ENCODE measurements around the gene STRAP.
A peak's percentile ranks its signal among the peaks of the same experiment; 100 is the strongest.

Gene STRAP, protein sequence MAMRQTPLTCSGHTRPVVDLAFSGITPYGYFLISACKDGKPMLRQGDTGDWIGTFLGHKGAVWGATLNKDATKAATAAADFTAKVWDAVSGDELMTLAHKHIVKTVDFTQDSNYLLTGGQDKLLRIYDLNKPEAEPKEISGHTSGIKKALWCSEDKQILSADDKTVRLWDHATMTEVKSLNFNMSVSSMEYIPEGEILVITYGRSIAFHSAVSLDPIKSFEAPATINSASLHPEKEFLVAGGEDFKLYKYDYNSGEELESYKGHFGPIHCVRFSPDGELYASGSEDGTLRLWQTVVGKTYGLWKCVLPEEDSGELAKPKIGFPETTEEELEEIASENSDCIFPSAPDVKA

DNA sequence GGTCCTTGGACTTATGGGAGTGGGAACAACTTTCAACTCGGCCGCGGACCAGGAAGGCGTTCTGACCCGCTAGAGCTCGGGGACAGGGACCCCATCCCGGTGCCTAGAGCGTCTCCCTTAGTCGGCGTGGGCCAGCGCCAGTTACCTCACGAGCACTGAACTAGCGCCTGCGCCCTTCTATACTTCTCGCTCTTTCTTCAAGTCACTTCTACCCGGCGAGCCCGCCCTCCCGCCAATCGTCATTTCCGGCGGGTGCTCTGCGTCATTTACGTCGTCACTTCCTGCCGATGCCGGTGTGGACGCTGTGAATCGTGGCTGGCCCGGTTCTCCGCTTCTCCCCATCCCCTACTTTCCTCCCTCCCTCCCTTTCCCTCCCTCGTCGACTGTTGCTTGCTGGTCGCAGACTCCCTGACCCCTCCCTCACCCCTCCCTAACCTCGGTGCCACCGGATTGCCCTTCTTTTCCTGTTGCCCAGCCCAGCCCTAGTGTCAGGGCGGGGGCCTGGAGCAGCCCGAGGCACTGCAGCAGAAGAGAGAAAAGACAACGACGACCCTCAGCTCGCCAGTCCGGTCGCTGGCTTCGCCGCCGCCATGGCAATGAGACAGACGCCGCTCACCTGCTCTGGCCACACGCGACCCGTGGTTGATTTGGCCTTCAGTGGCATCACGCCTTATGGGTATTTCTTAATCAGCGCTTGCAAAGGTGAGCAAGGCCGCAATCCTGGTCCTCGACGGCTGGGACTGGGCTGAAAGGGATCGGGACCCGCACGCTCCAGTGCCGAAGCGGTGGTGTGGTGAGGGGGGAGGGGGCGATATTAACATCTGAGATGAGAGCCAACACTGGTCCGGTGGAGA lies at the start of gene STRAP:
Gene STRAP (plus strand): TSS at position 270 of the 854 bp plus-strand sequence. CDS start 321 bp downstream, at position 591.
- DNase-seq, result peak; percentile 97

DNA sequence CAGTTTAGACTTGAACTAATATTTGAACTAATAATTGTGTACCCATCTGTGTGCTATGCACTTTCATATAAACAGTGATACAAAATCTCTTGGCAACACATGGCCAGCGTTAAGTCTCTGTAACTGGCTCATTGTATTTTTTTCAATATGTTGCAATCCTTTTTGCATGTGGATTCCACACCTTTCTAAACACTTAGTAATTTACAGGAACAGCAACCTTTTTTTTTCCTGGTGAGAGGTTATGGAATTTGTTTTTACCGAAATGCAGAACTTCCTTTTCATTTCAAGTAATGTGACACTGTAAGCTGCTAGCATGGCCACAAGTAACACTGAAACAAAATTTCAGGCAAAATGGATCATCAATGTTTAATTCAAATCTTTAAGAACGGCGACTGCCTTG lies 47.6 kb upstream of the STRAP start:
- DNase-seq, result no peak

DNA sequence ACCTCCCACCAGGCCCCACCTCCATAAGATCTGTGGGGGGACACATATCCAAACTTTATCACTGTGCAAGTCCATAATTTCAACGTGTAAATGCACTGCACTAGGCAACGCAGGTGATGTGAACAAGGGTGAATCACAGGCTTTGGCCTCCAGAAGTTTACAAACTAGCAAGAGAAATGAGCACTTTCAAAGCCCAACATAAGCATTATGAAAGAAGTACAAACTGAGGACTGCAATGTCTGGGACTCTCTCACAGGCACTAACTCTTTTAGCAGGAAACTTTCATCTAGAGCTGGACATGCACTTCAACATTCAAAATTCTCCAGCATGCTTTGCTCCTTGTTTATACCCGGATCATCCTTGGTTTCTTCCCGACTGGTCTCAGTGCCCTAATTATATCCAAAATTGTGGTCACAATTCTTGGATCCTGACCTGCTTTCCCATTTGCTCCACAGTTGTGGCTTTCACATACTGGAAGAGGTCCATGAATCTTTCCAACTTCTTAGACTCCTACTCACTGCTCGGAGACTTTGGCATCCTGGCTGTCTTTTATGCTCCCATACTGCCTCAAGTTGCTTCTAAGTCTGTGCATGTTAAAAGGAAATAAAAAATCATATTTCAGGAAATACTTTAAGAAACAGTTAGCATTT lies 44.9 kb upstream of the STRAP start:
- DNase-seq, result no peak

DNA sequence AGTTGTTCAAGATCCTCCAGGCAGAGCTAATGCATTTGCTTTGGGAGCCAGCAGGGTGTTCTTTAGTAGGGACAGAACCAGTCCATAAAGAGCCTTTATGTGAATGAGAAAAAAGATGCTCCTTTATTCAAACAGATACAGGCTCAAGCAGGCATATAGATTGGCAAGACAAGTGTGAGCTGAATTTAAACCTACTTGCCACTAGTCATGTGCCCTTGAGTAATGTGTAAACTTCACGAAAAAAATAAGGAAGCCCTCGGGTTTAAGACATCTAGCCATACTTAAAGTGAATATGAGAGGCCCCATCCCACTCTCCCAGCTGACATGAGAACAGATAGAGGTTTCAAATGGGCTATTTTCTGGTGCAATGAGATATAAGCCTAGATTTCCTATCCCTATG lies 43.1 kb upstream of the STRAP start:
- DNase-seq, result no peak

DNA sequence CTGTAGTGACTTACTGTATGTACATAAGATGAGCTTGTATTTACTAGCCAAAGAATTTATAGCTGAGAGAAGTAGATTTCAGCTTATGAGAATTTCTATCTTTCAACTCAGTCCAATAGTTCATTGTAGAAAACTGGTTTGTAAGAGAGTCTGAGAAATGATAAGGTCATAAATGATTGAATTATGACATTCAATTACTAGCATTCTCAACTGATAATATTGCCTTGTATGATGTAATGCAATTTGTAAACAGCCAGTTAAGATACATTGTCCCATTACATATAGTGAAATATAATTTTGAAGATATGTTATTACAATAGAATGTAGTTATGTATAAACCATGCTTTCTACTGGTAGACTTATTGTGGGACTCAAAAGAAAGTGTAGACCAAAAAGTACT lies 42.5 kb upstream of the STRAP start:
- no peak for DNase-seq

DNA sequence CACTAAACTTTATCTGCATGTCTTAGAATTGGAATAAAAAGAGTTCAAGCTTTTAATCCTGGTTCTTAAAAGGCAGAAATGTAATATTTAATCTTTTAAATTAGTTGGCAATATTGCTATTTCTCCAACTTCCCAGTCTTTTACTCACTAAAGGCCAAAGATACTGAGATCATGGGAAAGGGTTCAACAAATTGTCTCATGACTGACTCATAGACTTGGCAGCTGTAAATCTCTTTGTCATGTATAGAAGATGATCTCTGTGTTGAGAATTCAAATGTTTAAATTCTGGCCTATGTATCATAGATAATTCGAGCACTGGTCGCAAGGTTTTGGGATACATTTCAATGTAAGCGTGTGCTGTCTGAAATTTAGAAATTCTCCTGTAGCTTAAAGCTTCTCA lies 40.1 kb upstream of the STRAP start:
- no peak for DNase-seq

DNA sequence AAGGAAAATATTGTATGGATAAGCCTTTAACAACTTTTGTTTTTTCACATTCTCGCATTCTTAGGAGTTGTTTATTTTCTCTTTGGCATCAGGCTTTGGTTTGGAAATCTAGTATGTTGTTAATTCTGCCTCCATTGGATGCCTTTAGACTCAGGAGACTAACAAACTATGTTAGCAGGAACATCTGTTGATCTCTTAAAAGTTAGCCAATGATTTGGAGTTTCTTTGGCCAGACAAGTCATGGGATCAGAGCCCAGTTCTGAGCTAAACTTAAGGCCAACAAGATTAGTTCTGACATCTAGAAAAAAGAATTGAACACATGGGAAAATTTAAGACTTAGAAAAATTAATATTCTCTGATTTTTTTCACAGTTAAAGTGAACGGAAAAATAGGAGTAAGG lies 35.3 kb upstream of the STRAP start:
- no peak for DNase-seq

DNA sequence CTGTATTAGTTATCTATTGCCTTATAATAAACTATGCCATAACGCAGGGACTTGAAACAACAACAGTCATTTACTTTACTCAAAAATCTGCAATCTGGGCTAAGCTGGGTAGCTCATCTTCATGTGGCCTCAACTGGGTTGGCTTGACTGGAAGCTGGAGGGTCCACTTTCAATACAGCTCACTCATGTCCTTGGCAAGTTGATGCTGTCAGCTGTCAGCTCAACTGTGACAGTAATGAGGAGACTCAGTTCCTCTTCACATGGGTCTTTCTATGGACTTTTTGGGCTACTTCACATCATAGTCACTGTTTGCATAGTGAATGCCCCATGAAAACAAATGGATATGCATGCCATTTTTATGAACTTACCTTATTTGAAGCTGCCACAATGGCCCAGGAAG lies 33.6 kb upstream of the STRAP start:
- DNase-seq, result no peak

DNA sequence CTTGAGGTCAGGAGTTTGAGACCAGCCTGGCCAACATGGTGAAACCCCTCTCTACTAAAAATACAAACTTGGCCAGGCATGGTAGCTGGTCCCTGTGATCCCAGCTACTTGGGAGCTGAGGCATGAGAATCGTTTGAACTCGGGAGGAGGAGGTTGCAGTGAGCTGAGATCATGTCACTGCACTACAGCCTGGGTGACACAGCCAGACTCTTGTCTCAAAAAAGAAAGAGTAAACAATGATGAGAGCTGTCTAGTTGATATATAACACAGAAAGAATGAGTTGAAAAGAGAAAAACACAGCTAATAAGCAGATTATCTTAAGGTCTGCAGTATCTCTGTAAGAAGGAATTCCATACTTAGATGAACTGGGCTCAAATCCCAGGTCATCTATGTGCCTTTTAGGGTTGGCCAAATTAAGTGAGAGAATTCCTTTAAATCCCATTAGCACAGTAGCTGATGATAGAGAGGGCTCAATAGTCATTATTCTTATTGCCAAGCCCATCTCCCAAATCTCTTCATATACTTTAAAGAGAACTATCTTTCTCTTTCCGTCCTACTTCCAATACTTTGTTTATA lies 31.1 kb upstream of the STRAP start:
- DNase-seq, result no peak

DNA sequence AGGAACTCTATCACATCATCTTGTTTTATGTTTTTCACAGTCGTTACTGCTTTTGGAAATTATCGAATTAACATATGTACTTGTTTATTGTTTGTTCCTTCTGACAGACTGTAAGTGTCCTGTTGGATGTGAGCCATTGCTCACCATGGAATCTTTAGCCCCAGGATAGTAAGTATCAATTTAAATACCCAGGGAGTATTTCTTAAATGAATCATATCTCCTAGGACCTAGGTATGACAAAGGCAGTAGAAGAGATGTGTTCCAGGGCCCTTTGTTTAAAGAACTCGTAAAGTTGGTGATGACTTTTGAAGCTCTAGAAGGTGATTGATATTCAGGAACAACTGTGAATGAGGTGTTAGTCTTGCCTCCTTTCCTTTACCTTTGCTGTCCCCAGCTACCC lies 30.3 kb upstream of the STRAP start:
- DNase-seq, result no peak

DNA sequence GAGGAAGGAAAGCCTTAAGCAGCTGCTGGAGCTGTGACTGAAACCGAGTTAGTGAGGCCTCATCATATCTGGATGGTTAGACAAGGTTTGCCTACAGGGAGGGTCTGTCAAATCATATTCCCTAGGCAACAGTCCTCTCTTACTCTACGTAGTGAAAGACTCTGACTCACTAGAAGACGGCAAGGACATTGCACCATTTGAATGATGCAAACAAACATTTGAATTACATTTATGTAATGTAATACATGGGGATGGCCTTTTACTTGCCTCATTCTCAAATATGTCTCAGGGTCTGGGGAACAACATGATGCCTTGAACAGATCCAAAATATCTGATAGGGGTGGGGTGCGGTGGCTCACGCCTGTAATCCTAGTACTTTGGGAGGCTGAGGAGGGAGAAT lies 29.8 kb upstream of the STRAP start:
- no peak for DNase-seq

DNA sequence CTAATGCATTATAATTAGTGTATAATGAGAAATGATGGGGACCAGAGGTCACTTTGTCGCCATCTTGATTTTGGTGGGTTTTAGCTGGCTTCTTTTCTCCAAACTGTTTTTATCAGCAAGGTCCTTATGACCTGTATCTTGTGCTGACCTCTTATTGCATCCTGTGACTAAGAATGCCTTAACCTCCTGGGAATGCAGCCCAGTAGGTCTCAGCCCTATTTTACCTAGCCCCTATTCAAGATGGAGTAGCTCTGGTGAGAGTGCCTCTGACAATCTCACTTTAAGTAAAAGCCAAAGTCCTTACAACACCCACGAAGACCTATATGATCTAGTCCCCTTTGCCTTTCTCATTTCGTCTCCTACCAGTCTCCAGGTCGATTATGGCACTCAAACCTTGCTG lies 28.3 kb upstream of the STRAP start:
- DNase-seq, result no peak

DNA sequence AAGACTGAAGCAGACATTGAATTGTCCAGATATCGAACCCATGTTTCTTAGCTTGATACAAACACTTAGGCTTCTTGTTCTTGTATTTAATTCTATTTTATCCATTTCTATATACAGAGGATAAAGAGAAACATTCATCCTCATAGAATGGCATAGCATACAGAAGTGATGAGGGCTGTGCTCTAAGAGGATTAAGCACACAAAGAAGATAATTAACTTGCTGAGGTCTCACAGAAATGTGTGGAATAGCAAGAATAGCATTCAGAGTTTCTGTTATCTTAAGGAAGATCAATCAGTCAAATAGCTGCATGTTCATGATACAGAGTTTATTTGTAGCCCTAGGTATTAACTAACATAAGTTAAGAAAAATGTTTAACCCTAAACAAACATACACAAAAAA lies 27.3 kb upstream of the STRAP start:
- DNase-seq, result no peak

DNA sequence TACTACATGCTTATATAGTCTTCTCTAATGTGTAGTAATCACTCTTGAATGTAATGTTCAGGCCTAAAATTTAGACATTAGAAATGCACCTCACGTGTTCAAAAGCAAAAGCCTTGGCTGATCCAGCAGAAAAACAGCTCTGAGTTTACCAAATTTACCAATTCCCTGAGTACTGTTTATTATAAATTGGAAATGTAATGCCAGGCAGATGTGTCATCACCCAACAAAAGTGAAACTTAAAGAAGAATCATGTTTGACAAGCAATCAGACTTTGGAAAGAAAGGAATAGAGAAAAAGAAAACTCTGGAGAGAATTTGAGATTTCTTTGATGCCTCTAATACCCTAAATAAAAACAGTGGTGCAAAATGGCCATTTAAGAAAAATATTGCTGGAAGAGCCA lies 26.5 kb upstream of the STRAP start:
- DNase-seq, result no peak

DNA sequence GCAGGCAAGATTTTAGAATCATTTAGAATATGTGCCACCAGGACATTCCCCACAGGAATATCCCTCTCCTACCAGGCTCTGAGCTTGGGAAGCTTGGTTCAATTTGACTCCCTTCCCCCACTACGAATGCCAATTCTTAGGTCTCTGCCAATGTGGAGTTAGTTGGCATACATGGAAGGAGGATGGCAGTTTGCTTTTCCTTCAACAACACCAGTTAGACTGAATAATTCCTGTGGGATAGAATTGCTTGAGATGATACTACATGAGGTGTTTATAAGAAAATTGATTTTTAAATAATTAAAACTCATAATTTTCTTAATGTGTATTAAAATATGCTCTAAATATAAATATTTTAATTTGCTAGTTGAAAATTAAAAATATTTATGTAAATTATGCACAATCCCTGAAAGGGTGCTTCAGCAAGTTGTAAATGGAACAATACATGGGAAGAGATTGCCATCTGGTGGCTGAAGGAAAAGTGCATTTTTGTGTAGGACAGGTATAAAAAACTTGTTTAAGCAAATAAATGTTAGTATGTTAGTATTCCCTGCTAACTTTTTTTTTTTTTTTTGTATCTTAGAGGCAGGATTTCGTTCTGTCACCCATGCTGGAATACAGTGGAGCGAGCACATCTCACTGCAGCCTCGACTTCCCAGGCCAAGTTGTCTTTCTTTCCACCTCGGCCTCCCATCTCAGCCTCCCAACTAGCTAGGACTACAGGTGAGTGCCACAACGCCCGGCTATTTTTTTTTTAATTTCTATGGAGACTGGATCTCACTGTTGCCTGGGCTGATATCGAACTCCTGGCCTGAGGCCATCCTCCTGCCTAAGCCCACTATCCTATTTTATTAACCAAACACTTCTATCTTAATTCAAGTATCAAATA lies 25.8 kb upstream of the STRAP start:
- no peak for DNase-seq

DNA sequence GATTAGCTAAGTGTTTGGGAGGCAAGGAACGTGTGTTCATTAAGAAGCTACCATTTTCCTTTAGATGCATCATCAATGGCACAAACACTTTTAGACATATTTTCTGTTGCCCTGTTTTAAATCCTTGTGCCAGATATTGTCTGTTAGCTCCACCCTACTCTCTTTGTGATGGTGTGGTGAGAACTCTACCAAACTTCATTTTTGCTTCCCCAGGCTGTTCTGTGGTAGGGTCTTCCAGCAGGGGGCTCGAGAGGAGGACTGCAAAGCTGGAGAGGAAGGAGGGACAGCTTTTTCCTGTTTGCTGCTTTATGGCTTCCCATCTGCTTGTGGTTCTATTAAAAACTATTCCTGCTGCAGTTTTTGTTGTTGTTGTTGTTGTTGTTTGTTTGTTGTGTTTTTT lies 23.8 kb upstream of the STRAP start:
- no peak for DNase-seq

DNA sequence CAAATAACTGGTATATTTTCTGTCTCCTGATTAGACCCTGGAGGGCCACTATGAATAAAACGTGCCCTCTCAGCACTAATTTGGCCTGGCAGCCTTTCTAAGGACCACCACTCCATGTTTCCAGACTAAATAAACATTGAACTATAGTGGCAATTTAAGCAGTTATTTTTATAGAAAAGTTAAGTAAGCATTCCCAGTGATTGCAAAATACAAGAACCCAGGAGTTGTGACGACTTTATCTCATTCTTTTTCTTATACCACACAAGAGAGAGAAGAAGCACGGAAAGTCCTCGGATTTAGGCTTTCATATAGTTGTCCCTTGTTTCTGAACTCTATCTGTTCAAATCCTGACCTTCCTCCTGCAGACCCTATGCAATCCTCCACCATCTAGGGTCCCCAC lies 23.1 kb upstream of the STRAP start:
- no peak for DNase-seq

DNA sequence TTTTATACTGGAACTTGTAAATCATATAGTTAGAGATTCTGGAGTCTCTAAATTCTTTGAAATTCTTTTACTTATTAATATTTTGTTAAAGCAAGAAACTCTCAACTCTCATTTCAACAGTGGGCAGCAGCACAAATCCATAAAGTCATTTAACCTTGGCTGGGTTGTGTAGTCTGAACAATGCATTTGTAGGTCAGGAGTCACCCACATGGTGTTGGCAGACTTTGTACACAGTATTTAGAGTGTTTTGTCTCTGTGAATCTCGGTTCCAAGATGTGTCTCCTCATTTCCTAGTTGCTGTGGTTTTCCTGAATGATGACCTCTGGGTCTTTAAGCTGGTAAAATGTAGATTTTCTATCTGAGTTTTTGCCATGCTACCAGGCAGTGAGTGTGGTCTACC lies 20.8 kb upstream of the STRAP start:
- DNase-seq, result no peak

DNA sequence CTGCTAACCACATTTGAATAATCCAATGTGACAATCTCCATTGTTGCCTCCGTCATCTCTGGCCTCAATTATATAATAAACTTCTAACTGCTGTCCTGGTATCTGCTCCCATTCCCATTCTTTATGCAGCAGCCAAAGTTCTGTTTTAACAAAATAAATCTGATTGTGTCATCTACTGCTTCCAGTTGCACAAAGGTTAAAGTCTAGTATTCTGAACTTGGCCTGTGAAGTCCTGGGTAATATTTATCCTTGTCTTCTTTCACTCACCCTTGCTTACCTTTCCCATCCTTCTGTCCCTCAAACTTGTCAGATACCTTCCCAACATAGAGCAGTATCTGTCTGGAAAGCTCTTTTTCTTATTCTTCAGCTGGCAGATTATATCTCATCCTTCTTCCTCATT lies 19.3 kb upstream of the STRAP start:
- DNase-seq, result no peak

DNA sequence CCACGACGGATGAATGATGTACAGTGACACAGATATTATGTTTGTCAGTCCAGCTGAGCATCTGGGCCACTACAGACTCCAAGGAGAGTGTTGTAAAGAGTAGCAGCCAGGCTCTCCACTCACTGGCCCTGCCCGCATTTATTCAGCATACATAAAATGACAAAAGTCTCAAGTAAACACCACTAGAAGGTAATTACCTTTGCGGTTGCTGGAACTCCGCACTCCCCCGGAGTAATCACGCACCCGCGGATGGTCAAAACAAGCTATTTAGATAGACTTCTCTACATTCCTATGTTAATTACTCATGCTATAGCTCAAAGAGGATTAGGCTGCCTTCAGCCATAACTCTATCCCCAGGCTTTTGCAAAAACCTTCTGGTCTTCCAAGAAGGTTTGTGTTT lies 18.8 kb upstream of the STRAP start:
- DNase-seq, result no peak

DNA sequence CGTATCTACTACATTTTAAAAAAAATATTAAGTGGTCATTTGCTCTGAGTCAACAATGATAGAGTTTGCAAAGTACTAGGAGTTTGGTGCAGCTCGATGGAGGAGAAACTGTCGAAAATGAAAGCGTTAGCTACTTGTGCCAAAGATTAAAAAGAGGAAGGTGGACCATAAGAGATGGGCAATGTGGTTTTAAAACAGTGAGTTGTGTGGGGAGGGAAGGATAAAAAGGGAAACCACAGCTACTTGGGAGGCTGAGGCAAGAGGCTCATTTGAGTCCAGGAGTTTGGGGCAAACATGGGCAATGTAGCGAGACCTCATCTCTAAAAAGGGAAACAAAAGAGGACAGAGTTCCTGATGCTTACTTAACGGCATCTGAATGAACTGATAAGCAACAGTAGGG lies 18.2 kb upstream of the STRAP start:
- DNase-seq, result no peak

DNA sequence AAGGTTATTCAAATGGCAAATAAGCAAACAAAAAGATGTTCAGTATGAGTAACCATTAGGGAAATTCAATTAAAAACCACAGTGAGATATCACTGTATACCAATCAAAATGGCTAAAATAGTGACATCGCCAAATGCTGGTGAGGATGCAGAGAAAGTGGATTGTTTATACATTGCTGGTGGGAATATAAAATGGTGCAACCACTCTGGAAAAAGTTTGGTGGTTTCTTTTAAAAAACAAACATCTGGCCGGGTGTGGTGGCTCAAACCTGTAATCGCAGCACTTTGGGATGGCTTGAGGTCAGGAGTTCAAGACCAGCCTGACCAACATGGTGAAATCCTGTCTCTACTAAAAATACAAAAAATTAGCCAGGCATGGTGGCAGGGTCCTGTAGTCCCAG lies 14.0 kb upstream of the STRAP start:
- DNase-seq, result no peak

DNA sequence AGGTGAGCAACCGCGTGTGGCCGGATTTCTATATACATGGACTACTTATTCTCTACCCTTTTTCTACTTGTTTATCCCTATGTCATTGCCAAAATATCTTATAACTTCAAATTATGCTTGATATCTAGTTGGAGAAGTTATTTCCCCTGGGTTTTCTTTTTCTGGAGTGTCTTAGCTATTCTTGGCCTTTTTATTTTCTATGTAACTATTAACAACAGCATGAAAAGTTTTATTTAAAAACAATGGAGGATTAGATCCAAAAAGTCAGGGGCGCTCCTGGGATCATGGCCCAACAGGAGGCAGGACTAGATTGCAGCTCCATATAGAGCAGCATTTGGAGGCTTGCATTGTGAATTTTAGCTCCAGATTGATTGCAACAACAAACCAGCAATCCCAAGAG lies 8.6 kb upstream of the STRAP start:
- no peak for DNase-seq
